ENCODE data around the gene ALG1. TPM values are rescaled to one million over a fixed set of nuclear protein-coding genes. Genes with fewer than 3 reads are reported as not detected.
"Not testable (repeated sequence)": the region's sequence is repeated elsewhere in the genome, so short reads cannot be mapped to it uniquely, and the experiment has no call there.

Gene ALG1
- total and polyA plus RNA-seq, 2 donors (not counting 3 experiments of a cell fraction or from before 2014, with no cell fraction given) = 33.7 to 46.0 TPM

DNA sequence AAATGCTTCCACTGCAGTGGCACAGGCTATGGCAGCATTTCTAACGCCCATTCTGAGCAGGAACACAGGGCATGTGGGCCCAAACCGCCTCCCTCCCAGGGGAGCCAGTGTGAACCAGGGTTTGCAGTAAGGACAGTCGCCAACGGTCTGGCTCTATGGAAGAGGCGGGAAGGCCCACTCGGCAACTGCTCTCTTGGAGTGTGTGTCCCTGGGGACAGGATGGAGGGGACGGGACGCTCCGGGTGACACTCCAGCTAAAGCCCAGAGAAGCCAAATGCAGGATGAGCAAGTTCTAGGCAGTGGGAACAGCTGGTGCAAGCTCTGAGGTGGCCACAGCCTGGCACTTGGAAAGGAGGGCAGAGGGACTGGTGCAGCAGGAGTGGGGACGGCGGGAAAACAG is 22.1 kb downstream of the ALG1 start:
- H3K9me1 ChIP-seq (replicated peaks; ENCODE audit: control insufficient read depth, extremely low read depth, insufficient read depth, low read length); DNase-seq (ENCODE audit: low read depth, low spot score); H3K9me3 ChIP-seq (replicated peaks; ENCODE audit: control insufficient read depth, insufficient read depth, low read length); H3K4me1 ChIP-seq (ENCODE audit: control insufficient read depth, extremely low read depth, insufficient read depth, low read length); POLR2A ChIA-PET; H3K27ac ChIP-seq (ENCODE audit: insufficient read depth, low read depth, low read length); H2AFZ ChIP-seq (ENCODE audit: low read depth, low read length); dilution Hi-C loops (cut with MboI; ENCODE audit: extremely low pct_ligation_motif_present, low sequenced_read_pairs); H3K27me3 ChIP-seq (ENCODE audit: control insufficient read depth in 2 of 2, insufficient read depth in 2 of 2, low read length in 2 of 2); H3K36me3 ChIP-seq (ENCODE audit: control insufficient read depth in 2 of 2, extremely low read depth in 1 of 2, insufficient read depth in 2 of 2, low read length in 2 of 2); H3K79me2 ChIP-seq (ENCODE audit: control insufficient read depth, insufficient read depth, low read length); H3K9ac ChIP-seq (replicated peaks; ENCODE audit: extremely low read depth, insufficient read depth, low read length); BruUV-seq (replicated peaks); H3K4me2 ChIP-seq (ENCODE audit: insufficient read depth, low read length); FAIRE-seq; intact Hi-C loops (cut with micrococcal nuclease); H3K4me3 ChIP-seq (replicated peaks in 1 of 3; ENCODE audit: insufficient read depth in 1 of 3, low read depth in 1 of 3, low read length in 3 of 3); H4K20me1 ChIP-seq (replicated peaks; ENCODE audit: control insufficient read depth, extremely low read depth, insufficient read depth, low read length): not testable (repeated sequence)
- CTCF ChIA-PET = interaction anchor here (1.5 kb wide), 1 partner anchor 9 kb away, joined by 4 read pairs; no protein-coding TSS in a partner anchor

DNA sequence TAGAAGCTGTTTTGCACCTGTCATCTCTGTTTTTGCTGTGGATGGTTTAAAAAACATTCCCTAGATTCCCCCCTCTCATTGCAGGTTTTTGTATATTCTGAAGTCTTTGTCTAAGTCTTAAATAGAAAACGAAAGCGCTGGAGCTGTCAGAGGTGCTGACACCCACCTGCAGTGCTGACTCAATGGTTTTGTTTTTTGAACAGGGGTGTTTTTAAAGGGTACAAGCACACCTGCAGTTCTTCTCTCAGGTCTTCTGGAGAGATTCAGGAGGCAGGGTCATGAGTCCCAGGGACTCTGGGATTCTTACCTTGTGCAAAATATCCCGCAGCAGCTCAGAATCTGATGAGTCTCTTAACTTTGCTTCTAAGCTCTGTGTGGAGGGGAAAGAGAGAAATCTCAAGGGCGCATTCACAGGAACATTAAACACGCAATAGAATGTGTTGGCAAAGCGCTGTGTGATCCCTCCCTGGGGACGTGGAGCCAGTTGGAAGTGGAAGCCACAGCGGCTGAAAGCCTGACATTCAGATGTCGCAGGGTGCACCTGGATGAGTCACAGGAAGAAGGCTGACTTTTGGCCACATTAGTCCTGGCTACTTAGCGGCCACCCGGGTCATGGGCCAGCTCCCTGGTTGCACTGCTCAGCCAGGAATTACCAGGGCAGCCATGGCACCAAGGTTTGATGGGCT is 23.6 kb downstream of the ALG1 start:
- H3K4me3 ChIP-seq (replicated peaks in 1 of 3; ENCODE audit: insufficient read depth in 1 of 3, low read depth in 1 of 3, low read length in 3 of 3); H3K9me1 ChIP-seq (replicated peaks; ENCODE audit: control insufficient read depth, extremely low read depth, insufficient read depth, low read length); H3K36me3 ChIP-seq (ENCODE audit: control insufficient read depth in 2 of 2, extremely low read depth in 1 of 2, insufficient read depth in 2 of 2, low read length in 2 of 2); H3K79me2 ChIP-seq (ENCODE audit: control insufficient read depth, insufficient read depth, low read length); FAIRE-seq; H4K20me1 ChIP-seq (replicated peaks; ENCODE audit: control insufficient read depth, extremely low read depth, insufficient read depth, low read length); POLR2A ChIA-PET; H3K9me3 ChIP-seq (replicated peaks; ENCODE audit: control insufficient read depth, insufficient read depth, low read length); H3K4me1 ChIP-seq (ENCODE audit: control insufficient read depth, extremely low read depth, insufficient read depth, low read length); H3K27me3 ChIP-seq (ENCODE audit: control insufficient read depth in 2 of 2, insufficient read depth in 2 of 2, low read length in 2 of 2); dilution Hi-C loops (cut with MboI; ENCODE audit: extremely low pct_ligation_motif_present, low sequenced_read_pairs); H3K4me2 ChIP-seq (ENCODE audit: insufficient read depth, low read length); CTCF ChIA-PET; H2AFZ ChIP-seq (ENCODE audit: low read depth, low read length); H3K9ac ChIP-seq (replicated peaks; ENCODE audit: extremely low read depth, insufficient read depth, low read length); BruUV-seq (replicated peaks); DNase-seq (ENCODE audit: low read depth, low spot score); H3K27ac ChIP-seq (ENCODE audit: insufficient read depth, low read depth, low read length): not testable (repeated sequence)
- intact Hi-C loops (cut with micrococcal nuclease) = loop anchor here (5.0 kb wide), 1 partner anchor 138 kb away; the partner anchor contains the start of gene SEC14L5

DNA sequence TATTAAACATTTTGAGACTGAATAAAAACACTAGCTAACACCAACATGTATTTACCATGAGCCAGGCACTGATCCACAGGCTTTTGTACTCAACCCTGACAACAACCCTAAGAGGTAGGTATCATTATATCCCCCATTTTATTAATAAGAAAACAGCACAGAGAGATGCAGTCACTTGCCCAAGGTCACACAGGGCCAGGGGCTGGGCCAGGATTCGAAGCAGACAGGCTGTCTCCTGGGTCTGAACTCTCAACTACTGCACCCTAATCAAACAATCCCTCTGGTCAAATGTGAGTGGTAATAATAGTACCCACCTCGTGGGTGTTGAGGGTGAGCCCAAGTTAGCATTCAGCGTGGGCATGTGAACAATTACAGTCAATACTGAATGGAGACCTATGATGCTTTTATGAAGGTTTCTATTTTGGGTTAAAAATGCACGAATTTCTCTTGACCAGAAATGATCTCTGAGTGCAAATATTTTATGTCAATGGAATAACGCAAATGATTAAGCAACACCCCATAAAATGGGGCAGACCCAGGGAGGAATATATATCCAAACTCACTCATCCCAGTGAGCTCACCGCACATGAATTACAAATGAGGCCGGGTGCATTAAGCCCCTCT is 24.9 kb downstream of the ALG1 start:
- Histone ChIP-seq H3K4me2 (ENCODE audit: insufficient read depth, low read length) (peak overlapping the region; percentile 57), H3K4me3 (replicated peaks in 1 of 3; ENCODE audit: insufficient read depth in 1 of 3, low read depth in 1 of 3, low read length in 3 of 3) (peak overlapping the region in 2 of 3 experiments; percentile 12 to 67)
- POLR2A ChIA-PET; CTCF ChIA-PET; DNase-seq (ENCODE audit: low read depth, low spot score); H3K27me3 ChIP-seq (ENCODE audit: control insufficient read depth in 2 of 2, insufficient read depth in 2 of 2, low read length in 2 of 2); H3K79me2 ChIP-seq (ENCODE audit: control insufficient read depth, insufficient read depth, low read length); dilution Hi-C loops (cut with MboI; ENCODE audit: extremely low pct_ligation_motif_present, low sequenced_read_pairs); H4K20me1 ChIP-seq (replicated peaks; ENCODE audit: control insufficient read depth, extremely low read depth, insufficient read depth, low read length); H3K9me1 ChIP-seq (replicated peaks; ENCODE audit: control insufficient read depth, extremely low read depth, insufficient read depth, low read length); H3K9me3 ChIP-seq (replicated peaks; ENCODE audit: control insufficient read depth, insufficient read depth, low read length); H3K36me3 ChIP-seq (ENCODE audit: control insufficient read depth in 2 of 2, extremely low read depth in 1 of 2, insufficient read depth in 2 of 2, low read length in 2 of 2); H3K9ac ChIP-seq (replicated peaks; ENCODE audit: extremely low read depth, insufficient read depth, low read length); H3K4me1 ChIP-seq (ENCODE audit: control insufficient read depth, extremely low read depth, insufficient read depth, low read length); BruUV-seq (replicated peaks); H3K27ac ChIP-seq (ENCODE audit: insufficient read depth, low read depth, low read length); H2AFZ ChIP-seq (ENCODE audit: low read depth, low read length); FAIRE-seq: not testable (repeated sequence)
- intact Hi-C loops (cut with micrococcal nuclease) = loop anchor here (2.0 to 5.0 kb wide), 2 partner anchors 64 to 139 kb away; partner anchors contain the start of genes NAGPA and SEC14L5

DNA sequence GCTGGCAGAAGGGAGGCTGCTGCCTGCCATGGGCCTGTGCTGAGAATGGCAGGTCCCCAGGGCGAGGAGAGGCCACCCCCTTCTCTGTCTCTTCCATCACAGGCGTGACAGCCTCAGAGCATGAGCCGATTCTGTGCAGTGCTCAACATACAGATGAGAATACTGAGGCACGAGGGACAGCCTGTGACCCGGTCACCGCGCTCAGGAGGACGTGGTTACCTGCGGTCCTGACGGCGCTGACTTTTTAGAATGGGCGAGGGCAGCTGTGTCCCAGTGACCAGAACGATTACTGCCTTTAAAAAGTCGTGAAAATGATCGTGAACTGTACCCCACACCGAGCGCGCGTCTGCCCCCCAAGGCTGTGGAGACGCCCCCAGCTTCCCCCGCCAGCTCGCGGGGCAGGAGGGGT is 25.4 kb downstream of the ALG1 start:
- intact Hi-C loops (cut with micrococcal nuclease) = loop anchor here (2.0 to 5.0 kb wide), 2 partner anchors 64 to 140 kb away; partner anchors contain the start of genes NAGPA and SEC14L5
- Histone ChIP-seq H3K4me2 (ENCODE audit: insufficient read depth, low read length) (peak overlapping the region; percentile 57), H3K9ac (replicated peaks; ENCODE audit: extremely low read depth, insufficient read depth, low read length) (peak overlapping the region; percentile 31), H2AFZ (ENCODE audit: low read depth, low read length) (peak overlapping the region; percentile 56), H3K4me3 (replicated peaks in 1 of 3; ENCODE audit: insufficient read depth in 1 of 3, low read depth in 1 of 3, low read length in 3 of 3) (peak overlapping the region; percentile 26 to 67 (median 51))
- POLR2A ChIA-PET; FAIRE-seq; H3K36me3 ChIP-seq (ENCODE audit: control insufficient read depth in 2 of 2, extremely low read depth in 1 of 2, insufficient read depth in 2 of 2, low read length in 2 of 2); CTCF ChIA-PET; H4K20me1 ChIP-seq (replicated peaks; ENCODE audit: control insufficient read depth, extremely low read depth, insufficient read depth, low read length); dilution Hi-C loops (cut with MboI; ENCODE audit: extremely low pct_ligation_motif_present, low sequenced_read_pairs); H3K4me1 ChIP-seq (ENCODE audit: control insufficient read depth, extremely low read depth, insufficient read depth, low read length); H3K79me2 ChIP-seq (ENCODE audit: control insufficient read depth, insufficient read depth, low read length); H3K9me3 ChIP-seq (replicated peaks; ENCODE audit: control insufficient read depth, insufficient read depth, low read length); H3K27me3 ChIP-seq (ENCODE audit: control insufficient read depth in 2 of 2, insufficient read depth in 2 of 2, low read length in 2 of 2); H3K27ac ChIP-seq (ENCODE audit: insufficient read depth, low read depth, low read length); H3K9me1 ChIP-seq (replicated peaks; ENCODE audit: control insufficient read depth, extremely low read depth, insufficient read depth, low read length): not testable (repeated sequence)
- TSS peak; percentile 52 for BruUV-seq (replicated peaks)
- DNase-seq (ENCODE audit: low read depth, low spot score) = peak; percentile 29
